Midbrain (tissue), 1 donor: ENCODE results near the gene PUSL1.

ENCODE experiments used
- DNase-seq: peaks from one replicate; lab custom pipeline; 2025; lab: John Stamatoyannopoulos, UW

PUSL1 gene

DNA sequence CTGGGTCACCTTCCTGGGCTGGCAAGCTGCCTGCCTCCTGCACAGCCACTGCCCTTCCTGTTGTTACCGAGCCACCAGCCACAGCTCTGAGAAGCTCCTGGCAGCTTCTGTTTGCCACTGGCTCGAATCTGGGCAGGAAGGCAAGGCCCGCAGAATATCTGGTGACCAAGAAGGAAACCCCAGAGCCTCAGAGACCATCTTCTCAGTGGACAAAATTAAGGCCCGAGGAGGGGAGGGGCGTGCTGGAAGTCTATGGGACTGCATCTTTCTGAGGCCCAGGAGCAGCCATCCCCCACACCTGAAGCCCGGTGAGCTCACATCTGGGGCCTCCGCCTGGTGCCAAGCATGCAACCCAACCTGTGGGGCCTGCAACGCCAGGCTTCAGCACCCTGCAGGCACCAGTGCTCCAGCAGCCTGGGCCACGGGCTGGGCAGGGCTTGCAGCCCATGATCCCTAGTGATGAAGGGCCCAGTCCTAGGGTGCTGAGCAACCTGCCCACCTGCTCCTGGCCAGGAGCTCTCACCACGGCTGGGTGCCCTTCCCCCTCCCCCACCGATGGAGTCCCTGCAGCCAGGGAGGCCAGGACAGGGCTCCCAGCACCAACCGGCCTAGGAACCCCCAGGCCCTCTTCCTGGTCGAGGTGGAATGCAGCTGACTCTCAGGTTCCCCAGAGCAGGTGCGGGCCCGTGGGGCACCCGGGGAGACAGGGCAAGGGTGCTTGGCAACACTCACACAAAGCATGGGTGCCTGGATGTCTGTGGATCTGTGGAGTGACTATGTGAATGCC is 17.1 kb downstream of the PUSL1 start:
- no peak for DNase-seq

DNA sequence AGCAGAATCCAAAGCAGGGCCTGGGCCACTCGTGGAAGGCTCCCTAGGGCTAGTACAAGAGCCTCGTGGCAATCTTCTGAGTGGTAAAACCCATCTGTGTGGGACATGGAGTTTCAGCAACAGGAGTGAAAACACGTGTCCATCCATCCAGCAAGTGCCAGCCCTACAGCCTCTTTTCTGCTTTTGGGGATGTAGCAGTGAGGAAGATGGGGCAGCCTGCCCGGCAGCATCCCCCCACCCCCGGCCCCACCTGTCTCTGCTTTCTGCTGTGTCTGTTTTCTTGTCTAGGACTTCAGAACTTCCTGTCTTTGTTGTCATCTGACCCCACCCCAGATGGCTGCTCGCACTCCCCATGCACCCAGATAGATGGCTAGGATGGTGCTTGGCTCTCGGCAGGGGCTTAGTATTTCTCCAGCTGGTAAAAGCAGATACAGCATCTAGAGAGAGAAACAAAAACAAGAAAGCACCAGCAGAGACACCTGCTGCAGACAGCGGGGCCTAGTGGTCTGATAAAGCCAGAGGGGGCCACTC is 17.7 kb downstream of the PUSL1 start:
- no peak for DNase-seq

DNA sequence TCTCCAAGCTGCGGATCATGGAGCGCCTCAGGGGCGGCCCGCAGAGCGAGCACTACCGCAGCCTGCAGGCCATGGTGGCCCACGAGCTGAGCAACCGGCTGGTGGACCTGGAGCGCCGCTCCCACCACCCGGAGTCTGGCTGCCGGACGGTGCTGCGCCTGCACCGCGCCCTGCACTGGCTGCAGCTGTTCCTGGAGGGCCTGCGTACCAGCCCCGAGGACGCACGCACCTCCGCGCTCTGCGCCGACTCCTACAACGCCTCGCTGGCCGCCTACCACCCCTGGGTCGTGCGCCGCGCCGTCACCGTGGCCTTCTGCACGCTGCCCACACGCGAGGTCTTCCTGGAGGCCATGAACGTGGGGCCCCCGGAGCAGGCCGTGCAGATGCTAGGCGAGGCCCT is 18.9 kb downstream of the PUSL1 start:
- no peak for DNase-seq

DNA sequence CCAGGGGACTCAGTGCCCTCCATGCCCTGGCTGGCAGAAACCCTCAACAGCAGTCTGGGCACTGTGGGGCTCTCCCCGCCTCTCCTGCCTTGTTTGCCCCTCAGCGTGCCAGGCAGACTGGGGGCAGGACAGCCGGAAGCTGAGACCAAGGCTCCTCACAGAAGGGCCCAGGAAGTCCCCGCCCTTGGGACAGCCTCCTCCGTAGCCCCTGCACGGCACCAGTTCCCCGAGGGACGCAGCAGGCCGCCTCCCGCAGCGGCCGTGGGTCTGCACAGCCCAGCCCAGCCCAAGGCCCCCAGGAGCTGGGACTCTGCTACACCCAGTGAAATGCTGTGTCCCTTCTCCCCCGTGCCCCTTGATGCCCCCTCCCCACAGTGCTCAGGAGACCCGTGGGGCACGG is 19.9 kb downstream of the PUSL1 start:
- no peak for DNase-seq

DNA sequence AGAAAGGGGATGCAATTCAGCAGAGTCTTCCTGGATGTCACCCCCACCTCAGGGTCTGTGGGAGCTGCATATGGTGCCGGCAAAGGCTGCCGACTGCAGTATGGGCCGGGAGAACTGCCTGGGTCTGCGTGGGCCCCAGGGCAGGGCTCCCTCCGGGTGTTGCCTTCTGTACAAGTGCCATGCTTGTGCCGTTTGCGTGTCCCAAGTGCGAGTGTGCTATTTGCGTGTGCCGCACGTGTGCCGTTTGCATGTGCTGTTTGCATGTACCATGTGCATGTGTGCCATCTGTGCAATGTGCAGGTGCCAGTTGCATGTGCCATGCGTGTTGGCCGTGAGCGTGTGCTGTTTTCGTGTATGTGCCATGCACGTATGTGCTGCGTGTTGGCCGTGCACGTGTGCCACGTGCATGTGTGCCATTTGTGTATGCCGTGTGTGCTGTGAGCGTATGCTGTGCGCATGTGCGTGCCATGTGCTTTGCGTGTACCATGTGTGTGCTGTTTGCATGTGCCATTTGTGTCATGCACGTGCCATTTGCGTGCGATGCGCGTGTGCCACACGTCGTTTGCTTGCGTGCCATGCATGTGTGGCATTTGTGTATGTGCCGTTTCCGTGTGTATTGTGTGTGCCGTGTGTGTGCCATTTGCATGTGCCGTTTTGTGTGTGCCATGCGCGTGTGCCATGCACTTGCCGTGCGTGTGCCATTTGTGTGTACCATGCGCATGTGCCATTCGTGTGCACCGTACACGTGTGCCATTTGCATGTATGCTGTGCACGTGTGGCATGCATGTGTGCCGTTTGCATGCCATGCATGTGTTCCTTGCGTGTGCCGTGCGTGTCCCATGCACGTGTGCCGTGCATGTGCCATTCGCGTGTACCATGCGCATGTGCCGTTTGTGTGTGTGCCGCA is 21.2 kb downstream of the PUSL1 start:
- DNase-seq: no peak

DNA sequence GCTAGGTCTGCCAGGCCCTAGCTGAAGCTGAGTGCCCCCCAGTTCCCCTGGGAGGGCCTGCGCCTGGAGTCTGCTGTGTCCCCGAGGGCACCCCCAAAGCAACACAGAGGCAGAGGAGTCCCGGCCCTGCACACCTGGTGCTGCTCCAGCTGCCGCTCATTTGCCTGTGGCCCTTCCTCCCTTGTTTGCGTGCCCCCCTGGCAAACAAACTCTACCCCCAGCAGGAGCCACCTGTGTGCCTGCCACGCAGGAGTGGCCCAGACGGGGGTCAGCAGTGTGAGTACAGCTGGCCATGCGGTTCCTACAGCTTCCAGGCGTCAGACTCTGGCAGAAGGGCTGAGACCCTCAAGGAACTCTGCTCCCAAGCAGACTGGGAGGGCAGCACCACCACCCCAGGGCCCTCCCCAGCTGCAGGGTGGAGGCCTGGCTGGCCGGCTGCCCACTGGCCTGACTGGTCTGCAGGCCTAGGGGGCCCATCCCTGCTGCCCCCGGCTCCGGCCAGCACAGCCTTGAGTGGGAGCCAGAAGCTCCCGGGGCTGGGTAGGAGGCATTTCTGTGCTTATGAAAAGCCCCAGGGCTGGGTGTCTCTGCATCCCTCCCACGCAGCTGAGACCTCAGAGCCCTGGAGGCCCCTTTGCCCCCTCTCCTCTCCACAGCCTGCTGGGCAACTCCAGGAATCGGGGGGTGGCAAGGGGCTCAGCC is 22.1 kb downstream of the PUSL1 start:
- DNase-seq: no peak

DNA sequence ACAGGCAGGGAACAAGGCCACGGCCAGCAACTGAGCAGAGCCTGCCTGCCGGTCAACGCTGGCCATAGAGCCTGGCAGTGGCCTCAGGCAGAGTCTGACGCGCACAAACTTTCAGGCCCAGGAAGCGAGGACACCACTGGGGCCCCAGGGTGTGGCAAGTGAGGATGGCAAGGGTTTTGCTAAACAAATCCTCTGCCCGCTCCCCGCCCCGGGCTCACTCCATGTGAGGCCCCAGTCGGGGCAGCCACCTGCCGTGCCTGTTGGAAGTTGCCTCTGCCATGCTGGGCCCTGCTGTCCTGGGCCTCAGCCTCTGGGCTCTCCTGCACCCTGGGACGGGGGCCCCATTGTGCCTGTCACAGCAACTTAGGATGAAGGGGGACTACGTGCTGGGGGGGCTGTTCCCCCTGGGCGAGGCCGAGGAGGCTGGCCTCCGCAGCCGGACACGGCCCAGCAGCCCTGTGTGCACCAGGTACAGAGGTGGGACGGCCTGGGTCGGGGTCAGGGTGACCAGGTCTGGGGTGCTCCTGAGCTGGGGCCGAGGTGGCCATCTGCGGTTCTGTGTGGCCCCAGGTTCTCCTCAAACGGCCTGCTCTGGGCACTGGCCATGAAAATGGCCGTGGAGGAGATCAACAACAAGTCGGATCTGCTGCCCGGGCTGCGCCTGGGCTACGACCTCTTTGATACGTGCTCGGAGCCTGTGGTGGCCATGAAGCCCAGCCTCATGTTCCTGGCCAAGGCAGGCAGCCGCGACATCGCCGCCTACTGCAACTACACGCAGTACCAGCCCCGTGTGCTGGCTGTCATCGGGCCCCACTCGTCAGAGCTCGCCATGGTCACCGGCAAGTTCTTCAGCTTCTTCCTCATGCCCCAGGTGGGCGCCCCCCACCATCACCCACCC is 22.9 kb downstream of the PUSL1 start, which contains the start of gene TAS1R3:
TSS of gene TAS1R3 (plus strand) at position 213 of the 898 bp plus-strand sequence. CDS start at position 279, 66 bp downstream.
- DNase-seq: no peak

DNA sequence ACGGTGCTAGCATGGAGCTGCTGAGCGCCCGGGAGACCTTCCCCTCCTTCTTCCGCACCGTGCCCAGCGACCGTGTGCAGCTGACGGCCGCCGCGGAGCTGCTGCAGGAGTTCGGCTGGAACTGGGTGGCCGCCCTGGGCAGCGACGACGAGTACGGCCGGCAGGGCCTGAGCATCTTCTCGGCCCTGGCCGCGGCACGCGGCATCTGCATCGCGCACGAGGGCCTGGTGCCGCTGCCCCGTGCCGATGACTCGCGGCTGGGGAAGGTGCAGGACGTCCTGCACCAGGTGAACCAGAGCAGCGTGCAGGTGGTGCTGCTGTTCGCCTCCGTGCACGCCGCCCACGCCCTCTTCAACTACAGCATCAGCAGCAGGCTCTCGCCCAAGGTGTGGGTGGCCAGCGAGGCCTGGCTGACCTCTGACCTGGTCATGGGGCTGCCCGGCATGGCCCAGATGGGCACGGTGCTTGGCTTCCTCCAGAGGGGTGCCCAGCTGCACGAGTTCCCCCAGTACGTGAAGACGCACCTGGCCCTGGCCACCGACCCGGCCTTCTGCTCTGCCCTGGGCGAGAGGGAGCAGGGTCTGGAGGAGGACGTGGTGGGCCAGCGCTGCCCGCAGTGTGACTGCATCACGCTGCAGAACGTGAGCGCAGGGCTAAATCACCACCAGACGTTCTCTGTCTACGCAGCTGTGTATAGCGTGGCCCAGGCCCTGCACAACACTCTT is 23.8 kb downstream of the PUSL1 start:
- no peak for DNase-seq

DNA sequence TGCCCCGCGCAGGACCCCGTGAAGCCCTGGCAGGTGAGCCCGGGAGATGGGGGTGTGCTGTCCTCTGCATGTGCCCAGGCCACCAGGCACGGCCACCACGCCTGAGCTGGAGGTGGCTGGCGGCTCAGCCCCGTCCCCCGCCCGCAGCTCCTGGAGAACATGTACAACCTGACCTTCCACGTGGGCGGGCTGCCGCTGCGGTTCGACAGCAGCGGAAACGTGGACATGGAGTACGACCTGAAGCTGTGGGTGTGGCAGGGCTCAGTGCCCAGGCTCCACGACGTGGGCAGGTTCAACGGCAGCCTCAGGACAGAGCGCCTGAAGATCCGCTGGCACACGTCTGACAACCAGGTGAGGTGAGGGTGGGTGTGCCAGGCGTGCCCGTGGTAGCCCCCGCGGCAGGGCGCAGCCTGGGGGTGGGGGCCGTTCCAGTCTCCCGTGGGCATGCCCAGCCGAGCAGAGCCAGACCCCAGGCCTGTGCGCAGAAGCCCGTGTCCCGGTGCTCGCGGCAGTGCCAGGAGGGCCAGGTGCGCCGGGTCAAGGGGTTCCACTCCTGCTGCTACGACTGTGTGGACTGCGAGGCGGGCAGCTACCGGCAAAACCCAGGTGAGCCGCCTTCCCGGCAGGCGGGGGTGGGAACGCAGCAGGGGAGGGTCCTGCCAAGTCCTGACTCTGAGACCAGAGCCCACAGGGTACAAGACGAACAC is 24.5 kb downstream of the PUSL1 start:
- no peak for DNase-seq

DNA sequence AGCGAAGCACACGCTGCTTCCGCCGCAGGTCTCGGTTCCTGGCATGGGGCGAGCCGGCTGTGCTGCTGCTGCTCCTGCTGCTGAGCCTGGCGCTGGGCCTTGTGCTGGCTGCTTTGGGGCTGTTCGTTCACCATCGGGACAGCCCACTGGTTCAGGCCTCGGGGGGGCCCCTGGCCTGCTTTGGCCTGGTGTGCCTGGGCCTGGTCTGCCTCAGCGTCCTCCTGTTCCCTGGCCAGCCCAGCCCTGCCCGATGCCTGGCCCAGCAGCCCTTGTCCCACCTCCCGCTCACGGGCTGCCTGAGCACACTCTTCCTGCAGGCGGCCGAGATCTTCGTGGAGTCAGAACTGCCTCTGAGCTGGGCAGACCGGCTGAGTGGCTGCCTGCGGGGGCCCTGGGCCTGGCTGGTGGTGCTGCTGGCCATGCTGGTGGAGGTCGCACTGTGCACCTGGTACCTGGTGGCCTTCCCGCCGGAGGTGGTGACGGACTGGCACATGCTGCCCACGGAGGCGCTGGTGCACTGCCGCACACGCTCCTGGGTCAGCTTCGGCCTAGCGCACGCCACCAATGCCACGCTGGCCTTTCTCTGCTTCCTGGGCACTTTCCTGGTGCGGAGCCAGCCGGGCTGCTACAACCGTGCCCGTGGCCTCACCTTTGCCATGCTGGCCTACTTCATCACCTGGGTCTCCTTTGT is 25.3 kb downstream of the PUSL1 start:
- no peak for DNase-seq

DNA sequence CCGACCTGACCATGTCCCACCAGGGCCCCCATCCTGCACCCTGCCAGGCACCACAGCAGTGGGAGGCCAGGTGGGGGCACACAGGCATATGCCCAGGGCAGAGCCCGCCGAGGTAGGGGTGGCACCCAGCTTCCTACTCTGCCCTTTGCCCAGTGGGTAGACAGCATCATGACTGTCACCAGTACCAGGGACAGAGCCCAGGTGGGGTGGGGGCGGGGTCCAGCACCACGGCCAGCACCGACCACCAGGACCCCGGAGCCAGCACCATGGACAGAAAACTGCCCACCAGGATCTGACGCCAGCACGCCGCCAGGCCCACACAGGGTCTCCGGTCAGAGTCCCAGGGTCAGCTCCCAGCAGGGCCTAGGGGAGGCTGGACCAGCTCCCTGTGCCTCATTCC is 26.4 kb downstream of the PUSL1 start:
- DNase-seq: no peak

DNA sequence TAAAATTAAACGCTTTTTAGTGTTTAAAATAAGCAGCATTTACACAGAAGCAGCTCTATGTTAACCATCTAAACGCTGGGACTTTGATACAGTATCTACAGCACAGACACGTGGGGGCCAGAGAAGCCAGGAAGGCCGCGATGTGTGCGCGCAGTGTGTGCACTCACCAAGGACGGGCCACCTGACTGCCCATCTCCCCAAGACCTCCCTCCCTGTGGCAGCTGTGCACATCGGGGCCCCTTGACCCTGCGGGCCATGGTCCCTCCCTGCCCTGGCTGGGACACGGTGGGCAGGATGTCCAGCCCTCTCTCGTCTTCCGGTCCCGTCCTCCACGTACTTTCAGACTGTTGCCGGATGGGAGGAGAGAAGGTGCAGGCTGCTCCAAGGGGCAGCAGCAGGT is 26.9 kb downstream of the PUSL1 start:
- DNase-seq: no peak

DNA sequence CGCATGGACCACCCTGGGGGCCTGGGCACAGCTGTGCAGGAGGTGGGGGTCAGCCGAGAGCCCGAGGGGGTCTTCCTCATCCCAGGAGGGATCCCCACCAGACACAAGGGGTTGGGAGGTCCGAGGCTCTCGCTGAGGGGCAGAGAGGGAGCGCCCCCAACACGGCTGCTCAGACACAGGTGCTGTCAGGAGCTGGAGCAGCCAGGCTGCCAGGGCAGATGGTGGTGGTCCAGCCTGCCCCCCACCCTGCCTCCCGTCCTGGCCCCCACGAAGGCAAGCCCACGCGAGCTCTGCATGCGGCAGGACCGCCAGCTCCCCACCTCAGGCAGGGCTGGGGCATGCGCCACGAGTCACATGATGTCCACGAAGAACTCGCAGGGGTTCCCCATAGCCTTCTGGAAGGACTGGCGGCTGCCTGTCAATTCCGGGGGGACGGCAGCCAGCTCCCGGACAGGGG is 27.4 kb downstream of the PUSL1 start:
- no peak for DNase-seq

DNA sequence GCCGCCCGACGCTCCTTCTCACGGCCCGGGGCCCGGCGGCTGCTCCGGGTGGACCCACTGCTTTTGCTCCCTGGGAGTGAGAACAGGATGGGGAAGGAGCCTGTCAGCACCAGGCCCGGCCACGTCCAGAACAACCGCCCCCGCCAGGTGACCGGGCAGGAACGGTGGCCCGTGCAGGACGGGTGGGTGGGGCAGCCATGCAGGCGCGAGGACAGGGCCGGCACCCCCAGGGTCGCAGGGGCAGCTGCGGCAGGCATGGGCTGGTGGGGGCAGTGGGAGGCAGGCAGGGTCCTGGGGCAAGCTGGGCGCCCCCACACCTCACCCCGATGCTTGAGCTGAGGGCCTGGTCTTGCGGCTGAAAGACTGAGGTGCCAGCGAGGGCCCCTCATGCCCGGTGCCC is 28.0 kb downstream of the PUSL1 start:
- no peak for DNase-seq

DNA sequence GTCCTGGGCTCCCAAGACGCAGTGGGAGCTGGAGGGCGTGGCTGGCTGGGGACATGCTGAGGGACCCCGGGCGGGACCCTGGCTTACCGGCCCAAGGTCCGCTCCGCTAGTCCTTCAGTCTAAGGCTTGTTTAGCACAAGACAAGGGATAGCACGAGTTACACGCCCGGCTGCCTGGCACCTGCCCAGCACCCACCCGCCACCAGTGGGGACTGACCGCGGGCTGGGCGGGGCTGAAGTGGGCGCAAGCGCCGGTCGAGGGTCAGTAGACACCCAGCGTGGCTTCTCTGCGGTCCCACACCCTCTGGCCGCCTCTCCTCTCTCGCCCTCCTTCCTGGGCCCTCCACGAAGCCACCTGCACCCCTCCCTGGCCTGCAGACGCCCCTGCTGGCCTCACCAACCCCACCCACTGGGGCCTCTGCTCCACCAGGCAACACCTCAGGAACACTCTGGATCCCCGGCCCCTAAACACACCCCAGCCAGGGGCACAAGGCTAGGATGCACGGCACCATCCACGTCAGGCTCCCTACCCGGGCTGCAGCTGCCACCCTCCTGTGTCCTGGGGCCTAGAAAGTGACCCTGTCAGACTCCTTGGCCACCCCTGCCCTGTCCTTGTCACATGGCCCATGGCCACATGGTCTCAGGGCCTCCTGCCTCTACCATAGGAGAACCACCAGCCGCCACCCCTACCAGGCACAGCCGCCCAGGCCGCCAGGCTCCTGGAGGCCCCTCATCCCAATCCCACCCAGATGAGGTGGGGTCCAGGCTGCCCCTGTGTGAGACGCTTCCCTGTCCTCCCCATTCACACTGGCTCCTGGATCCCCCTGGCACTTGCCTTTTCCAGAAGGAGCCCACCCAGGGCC is 28.8 kb downstream of the PUSL1 start:
- no peak for DNase-seq

DNA sequence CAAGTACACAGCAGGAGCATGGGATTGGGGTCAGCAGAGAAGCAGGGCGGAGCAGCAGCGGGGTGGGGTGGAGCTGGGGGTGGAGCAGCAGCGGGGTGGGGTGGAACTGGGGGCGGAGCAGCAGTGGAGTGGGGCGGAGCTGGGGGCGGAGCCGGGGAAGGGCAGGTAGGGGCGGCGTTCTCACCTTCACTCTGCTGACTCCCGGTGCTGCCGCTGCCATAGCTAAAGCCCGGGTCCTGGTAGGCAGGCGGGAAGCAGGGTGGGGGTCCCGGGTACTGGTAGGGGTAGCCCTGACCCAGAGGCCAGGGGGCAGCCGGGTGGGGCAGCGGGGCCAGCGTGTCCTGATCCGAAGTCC is 29.4 kb downstream of the PUSL1 start:
- DNase-seq: no peak

DNA sequence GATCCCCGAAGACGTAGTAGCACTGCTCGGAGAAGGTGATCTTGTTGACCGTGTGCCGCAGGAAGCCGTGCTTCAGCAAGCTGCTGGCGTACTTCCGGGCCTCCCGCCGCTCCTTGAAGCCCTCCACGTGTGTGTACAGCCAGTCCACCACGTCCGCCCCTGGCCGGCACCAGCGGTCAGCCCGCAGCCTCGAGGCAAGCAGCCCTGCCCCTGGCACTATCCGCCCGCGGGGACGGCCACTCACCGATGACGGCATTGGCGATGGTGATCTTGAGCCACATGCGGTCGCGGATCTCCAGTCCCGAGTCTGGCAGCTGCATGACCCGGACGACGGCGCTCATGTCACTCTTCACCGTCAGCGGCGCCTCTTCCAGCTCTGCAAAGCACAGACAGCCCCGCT is 29.9 kb downstream of the PUSL1 start:
- DNase-seq: no peak

DNA sequence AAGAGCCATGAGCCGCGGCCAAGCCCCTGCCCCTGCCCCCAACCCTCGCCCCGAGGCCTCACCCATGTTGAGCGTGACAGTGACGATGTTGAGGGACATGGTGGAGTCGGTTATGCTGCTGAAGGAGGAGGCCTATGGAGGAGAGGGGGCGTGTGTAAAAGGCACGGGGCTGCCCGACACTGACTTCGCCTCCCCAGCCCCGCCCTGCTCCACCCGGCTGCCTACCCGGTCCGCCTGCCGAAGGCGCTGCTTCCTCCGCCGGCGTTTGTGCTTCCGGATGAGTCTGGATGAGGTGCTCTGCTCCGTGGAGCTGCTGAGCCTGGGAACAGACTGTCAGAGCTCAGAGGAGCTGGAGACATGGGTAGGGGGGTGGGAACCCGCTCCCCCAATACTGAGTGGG is 31.8 kb downstream of the PUSL1 start:
- DNase-seq: no peak
